GM19438 (cell line): Measurements from ENCODE around the gene CYSLTR1.
"Not testable (repeated sequence)": the region's sequence is repeated elsewhere in the genome, so short reads cannot be mapped to it uniquely, and the experiment has no call there.

ENCODE experiments used
- ATAC-seq: cut with Tn5 transposase; IDR thresholded peaks from one replicate; pipeline ENCODE4 v1.9.1; 2021; ENCODE audit warnings: low read depth; ENCODE audit not compliant: unreplicated experiment

The CYSLTR1 gene

GRCh38 chrX:78327370-78328086 is at the start of gene CYSLTR1:
TSS of gene CYSLTR1 (minus strand) at chrX:78327611. CDS start at chrX:78273746, 53,865 bp downstream.
- peak; percentile 56 for ATAC-seq

GRCh38 chrX:78377186-78377585 is 49.8 kb upstream of the CYSLTR1 start:
- no peak for ATAC-seq

GRCh38 chrX:78375894-78376293 is 48.5 kb upstream of the CYSLTR1 start:
- ATAC-seq = no peak

GRCh38 chrX:78366576-78366975 is 39.2 kb upstream of the CYSLTR1 start:
- ATAC-seq = no peak

GRCh38 chrX:78357342-78358055 is 30.1 kb upstream of the CYSLTR1 start:
- ATAC-seq = no peak

- peak; percentile 50 for ATAC-seq
These were observed 6.1 kb upstream of the CYSLTR1 start for GRCh38 chrX:78333521-78333920.

GRCh38 chrX:78331708-78332107 is 4.3 kb upstream of the CYSLTR1 start:
- ATAC-seq = no peak

- ATAC-seq = no peak
These were observed 3.1 kb upstream of the CYSLTR1 start for GRCh38 chrX:78330540-78330939.

- no peak for ATAC-seq
These were observed 2.7 kb upstream of the CYSLTR1 start for GRCh38 chrX:78330068-78330467.

- no peak for ATAC-seq
These were observed 2.1 kb upstream of the CYSLTR1 start for GRCh38 chrX:78329486-78329885.

GRCh38 chrX:78326401-78326800 is 1.0 kb downstream of the CYSLTR1 start:
- ATAC-seq = no peak

- ATAC-seq = no peak
These were observed 4.5 kb downstream of the CYSLTR1 start for GRCh38 chrX:78322863-78323262.

GRCh38 chrX:78321809-78322208 is 5.6 kb downstream of the CYSLTR1 start:
- ATAC-seq = peak; percentile 95

- no peak for ATAC-seq
These were observed 11.1 kb downstream of the CYSLTR1 start for GRCh38 chrX:78316265-78316664.

- ATAC-seq = no peak
These were observed 11.7 kb downstream of the CYSLTR1 start for GRCh38 chrX:78315745-78316144.

GRCh38 chrX:78314561-78314960 is 12.8 kb downstream of the CYSLTR1 start:
- no peak for ATAC-seq

- no peak for ATAC-seq
These were observed 13.9 kb downstream of the CYSLTR1 start for GRCh38 chrX:78313526-78313925.

GRCh38 chrX:78307665-78308064 is 19.7 kb downstream of the CYSLTR1 start:
- no peak for ATAC-seq

GRCh38 chrX:78303086-78303485 is 24.3 kb downstream of the CYSLTR1 start:
- no peak for ATAC-seq

- not testable (repeated sequence) for ATAC-seq
These were observed 26.5 kb downstream of the CYSLTR1 start for GRCh38 chrX:78300933-78301332.

- no peak for ATAC-seq
These were observed 43.9 kb downstream of the CYSLTR1 start for GRCh38 chrX:78283511-78283910.

- no peak for ATAC-seq
These were observed 90.3 kb downstream of the CYSLTR1 start for GRCh38 chrX:78237127-78237526.
